ENCODE measurements around the gene UGT1A7. TPM values are rescaled to one million over a fixed set of nuclear protein-coding genes. Genes with fewer than 3 reads are reported as not detected.
A peak's percentile ranks its signal among the peaks of the same experiment; 100 is the strongest.

Gene UGT1A7
- total RNA-seq, 2 donors from 2014 or later = 0.46 TPM; not detected in 1

DNA sequence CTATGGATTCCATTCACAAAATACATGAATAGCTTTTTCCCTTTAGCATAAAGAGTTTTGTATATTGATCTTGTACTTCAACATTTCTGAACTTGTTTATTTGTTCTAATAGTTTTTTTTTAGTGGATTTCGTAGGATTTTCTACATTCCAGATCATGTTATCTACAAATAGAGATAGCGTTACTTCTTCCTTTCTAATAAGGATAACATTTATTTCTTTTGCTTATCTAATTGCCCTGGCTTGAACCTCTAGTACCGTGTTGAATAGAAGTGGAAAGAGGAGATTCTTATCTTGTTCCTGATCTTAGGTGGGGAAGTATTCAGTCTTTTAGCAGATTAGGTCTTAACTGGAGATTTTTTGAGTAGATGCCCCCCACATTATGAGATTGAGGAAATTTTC lies 20.5 kb downstream of the UGT1A7 start:
- Histone ChIP-seq H3K27me3 (replicated peaks; ENCODE audit: insufficient read depth) (no peaks in the 10 kb centered on the region), H3K9me3 (no peaks in the 10 kb centered on the region), H3K36me3 (no peaks in the 10 kb centered on the region), H3K27ac (no peak overlapping the region), H3K4me3 (no peak overlapping the region), H3K4me1 (replicated peaks) (no peaks in the 10 kb centered on the region)
- intact Hi-C loops (cut with DNase I) = no loop called here
- 57% methylated on average over 3 of the region's 3 CpGs for WGBS
- DNase-seq (ENCODE audit: low spot score) = no peak
- TF ChIP-seq POLR2AphosphoS5 (IDR thresholded peaks at IDR 0.05) (no peak), POLR2A (IDR thresholded peaks at IDR 0.05) (no peak), CTCF (IDR thresholded peaks at IDR 0.05) (no peak)

- H3K27ac ChIP-seq = no peak overlapping the region
- H3K4me3 ChIP-seq = no peak overlapping the region
- H3K4me1 ChIP-seq (replicated peaks) = no peaks in the 10 kb centered on the region
- H3K27me3 ChIP-seq (replicated peaks; ENCODE audit: insufficient read depth) = no peaks in the 10 kb centered on the region
- 50% methylated on average over 4 of the region's 4 CpGs for WGBS
- intact Hi-C loops (cut with DNase I) = no loop called here
- H3K36me3 ChIP-seq = no peaks in the 10 kb centered on the region
- H3K9me3 ChIP-seq = no peaks in the 10 kb centered on the region
- DNase-seq (ENCODE audit: low spot score) = peak; percentile 62
- TF ChIP-seq POLR2AphosphoS5 (IDR thresholded peaks at IDR 0.05) (no peak), POLR2A (IDR thresholded peaks at IDR 0.05) (no peak), CTCF (IDR thresholded peaks at IDR 0.05) (no peak)
These were observed 24.3 kb downstream of the UGT1A7 start for GRCh38 chr2:233705911-233706506.

- Histone ChIP-seq H3K36me3 (no peaks in the 10 kb centered on the region), H3K27ac (no peak overlapping the region), H3K27me3 (replicated peaks; ENCODE audit: insufficient read depth) (no peaks in the 10 kb centered on the region), H3K9me3 (no peaks in the 10 kb centered on the region), H3K4me1 (replicated peaks) (no peaks in the 10 kb centered on the region), H3K4me3 (no peak overlapping the region)
- 40% methylated on average over 1 of the region's 1 CpG for WGBS
- no peak for DNase-seq (ENCODE audit: low spot score)
- TF ChIP-seq POLR2AphosphoS5 (IDR thresholded peaks at IDR 0.05) = no peak
- no peak for TF ChIP-seq CTCF (IDR thresholded peaks at IDR 0.05)
- no peak for TF ChIP-seq POLR2A (IDR thresholded peaks at IDR 0.05)
- intact Hi-C loops (cut with DNase I) = no loop called here
These were observed 25.0 kb downstream of the UGT1A7 start for GRCh38 chr2:233706720-233707119.

DNA sequence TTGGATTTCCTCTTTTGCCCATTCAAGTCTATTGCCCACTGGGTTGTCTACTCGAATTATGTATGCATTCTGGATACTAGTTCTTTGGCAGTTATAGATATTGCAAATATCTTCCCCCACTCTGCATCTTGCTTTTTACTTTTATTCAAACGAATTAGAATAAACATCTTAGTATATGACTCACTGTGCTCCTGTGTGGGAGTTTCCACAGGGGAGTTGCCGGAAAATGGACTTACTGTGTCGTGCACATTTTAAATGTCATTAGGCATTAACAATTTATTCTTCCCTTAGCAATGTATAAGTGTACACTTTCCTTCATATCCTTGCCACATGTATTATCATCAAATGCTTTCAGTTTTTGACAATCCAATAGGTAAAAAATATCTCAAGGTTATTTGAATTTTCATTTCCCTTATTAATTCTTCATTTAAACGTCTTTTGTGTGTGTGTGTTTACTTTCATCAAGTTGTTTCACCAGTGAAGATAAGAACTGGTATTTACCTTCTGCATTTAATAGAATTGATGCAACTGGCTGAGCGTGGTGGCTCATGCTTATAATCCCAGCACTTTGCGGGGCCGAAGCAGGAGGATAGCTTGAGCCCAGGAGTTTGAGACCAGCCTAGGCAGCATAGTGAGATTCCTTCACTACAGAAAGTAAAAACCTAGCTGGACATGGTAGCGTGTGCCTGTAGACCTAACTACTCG lies 26.4 kb downstream of the UGT1A7 start:
- Histone ChIP-seq H3K4me3 (no peak overlapping the region), H3K9me3 (no peaks in the 10 kb centered on the region), H3K4me1 (replicated peaks) (no peaks in the 10 kb centered on the region), H3K27me3 (replicated peaks; ENCODE audit: insufficient read depth) (no peaks in the 10 kb centered on the region), H3K36me3 (no peaks in the 10 kb centered on the region), H3K27ac (no peak overlapping the region)
- intact Hi-C loops (cut with DNase I) = no loop called here
- 61% methylated on average over 10 of the region's 10 CpGs for WGBS
- TF ChIP-seq CTCF (IDR thresholded peaks at IDR 0.05) = no peak
- no peak for DNase-seq (ENCODE audit: low spot score)

DNA sequence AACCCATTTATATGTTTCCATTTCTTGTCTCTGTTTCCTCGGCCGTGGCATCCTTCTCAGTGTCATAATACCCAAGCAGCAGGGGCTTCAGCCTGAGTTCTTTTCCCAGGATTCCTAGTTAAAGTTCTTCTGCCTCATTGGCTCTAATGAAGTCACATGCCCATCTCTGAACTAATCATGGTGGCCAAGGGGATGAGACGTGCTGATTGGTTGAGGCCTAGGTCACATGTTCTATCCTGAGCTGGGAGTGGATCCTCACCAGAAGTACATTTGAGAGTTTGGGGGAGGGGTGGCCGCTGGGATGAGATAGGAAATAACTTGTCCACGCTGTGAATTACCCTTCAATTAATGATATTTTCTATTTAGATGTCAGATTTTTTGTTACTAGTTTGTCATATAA lies 27.2 kb downstream of the UGT1A7 start:
- DNase-seq (ENCODE audit: low spot score) = no peak

More for the DNA sequence above, 27.2 kb downstream of the UGT1A7 start:
- no peak for TF ChIP-seq POLR2AphosphoS5 (IDR thresholded peaks at IDR 0.05)
- TF ChIP-seq POLR2A (IDR thresholded peaks at IDR 0.05) = no peak
- no peak for TF ChIP-seq CTCF (IDR thresholded peaks at IDR 0.05)
- no peaks in the 10 kb centered on the region for H3K27me3 ChIP-seq (replicated peaks; ENCODE audit: insufficient read depth)
- no peaks in the 10 kb centered on the region for H3K36me3 ChIP-seq
- H3K4me3 ChIP-seq = no peak overlapping the region
- no peak overlapping the region for H3K27ac ChIP-seq
- WGBS = 83% methylated on average over 5 of the region's 5 CpGs
- intact Hi-C loops (cut with DNase I) = no loop called here
- no peaks in the 10 kb centered on the region for H3K4me1 ChIP-seq (replicated peaks)
- H3K9me3 ChIP-seq = no peaks in the 10 kb centered on the region

Data from prostate gland (tissue), 2 donors.